ENCODE measurements around the gene CA5A.

The CA5A gene

DNA sequence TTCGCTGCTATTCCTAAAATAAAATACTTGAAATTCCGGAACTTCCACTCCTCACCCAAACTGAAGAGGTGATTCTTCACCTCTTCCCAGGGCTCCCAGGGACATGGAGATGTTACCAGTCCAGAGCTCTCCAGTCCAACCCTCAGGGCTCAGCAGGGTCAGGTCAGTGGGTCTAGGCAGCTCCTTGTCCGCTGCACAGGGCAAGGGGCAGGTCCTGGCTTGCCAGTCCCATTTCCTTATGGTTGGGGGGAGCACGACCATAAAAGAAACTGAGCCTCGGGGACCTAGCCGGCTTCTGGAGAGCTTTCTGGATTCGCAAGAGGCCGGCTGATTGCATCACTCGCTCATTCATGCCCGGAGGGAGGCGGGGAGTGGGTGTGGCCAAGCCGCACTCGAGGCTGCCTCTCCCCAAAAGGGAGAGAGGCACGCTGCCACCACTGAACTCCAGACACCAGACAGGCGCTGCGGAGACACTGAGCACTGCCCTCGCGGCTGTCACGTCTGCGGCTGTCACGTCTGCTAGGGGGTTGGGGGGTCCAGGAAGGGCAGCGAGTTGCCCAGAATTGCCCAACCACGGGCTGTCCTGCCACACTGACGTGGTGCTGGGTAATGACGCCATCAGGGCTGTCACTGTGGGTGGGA is 82.8 kb downstream of the CA5A start:
- H3K4me3 ChIP-seq (ENCODE audit: control insufficient read depth, low read depth, low read length): no peak overlapping the region
- TF ChIP-seq, protein P1, sequence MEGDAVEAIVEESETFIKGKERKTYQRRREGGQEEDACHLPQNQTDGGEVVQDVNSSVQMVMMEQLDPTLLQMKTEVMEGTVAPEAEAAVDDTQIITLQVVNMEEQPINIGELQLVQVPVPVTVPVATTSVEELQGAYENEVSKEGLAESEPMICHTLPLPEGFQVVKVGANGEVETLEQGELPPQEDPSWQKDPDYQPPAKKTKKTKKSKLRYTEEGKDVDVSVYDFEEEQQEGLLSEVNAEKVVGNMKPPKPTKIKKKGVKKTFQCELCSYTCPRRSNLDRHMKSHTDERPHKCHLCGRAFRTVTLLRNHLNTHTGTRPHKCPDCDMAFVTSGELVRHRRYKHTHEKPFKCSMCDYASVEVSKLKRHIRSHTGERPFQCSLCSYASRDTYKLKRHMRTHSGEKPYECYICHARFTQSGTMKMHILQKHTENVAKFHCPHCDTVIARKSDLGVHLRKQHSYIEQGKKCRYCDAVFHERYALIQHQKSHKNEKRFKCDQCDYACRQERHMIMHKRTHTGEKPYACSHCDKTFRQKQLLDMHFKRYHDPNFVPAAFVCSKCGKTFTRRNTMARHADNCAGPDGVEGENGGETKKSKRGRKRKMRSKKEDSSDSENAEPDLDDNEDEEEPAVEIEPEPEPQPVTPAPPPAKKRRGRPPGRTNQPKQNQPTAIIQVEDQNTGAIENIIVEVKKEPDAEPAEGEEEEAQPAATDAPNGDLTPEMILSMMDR (IDR thresholded peaks at IDR 0.05; ENCODE audit: control insufficient read depth, insufficient read depth, low read depth, low read length, missing control alignments): no peak
- DNase-seq (ENCODE audit: low read depth): peak; percentile 78

DNA sequence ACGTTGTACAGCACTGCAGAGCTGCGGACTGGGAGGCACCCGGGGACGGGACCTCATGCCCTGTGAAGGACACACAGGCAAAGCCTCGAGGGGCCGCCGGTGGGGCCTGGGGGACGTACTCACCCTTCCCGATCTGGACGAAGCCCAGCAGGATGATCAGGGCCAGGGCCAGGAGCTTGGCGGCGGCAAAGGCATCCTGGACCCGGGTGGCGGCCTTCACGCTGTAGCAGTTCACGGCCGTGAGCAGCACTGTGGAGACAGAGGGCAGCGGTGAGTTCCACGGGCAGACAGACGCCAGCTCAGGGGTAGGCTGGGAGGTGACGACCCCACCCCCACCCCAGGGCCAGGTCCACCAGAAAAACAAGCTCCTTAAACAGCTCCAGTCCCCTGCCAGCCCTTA is 84.7 kb downstream of the CA5A start:
- no peak overlapping the region for H3K4me3 ChIP-seq (ENCODE audit: control insufficient read depth, low read depth, low read length)
- no peak for DNase-seq (ENCODE audit: low read depth)
- TF ChIP-seq, protein P1 (IDR thresholded peaks at IDR 0.05; ENCODE audit: control insufficient read depth, insufficient read depth, low read depth, low read length, missing control alignments): no peak

GRCh38 chr16:87851141-87851587 is 85.2 kb downstream of the CA5A start:
- TF ChIP-seq, protein P1 (IDR thresholded peaks at IDR 0.05; ENCODE audit: control insufficient read depth, insufficient read depth, low read depth, low read length, missing control alignments): no peak
- no peak for DNase-seq (ENCODE audit: low read depth)
- no peak overlapping the region for H3K4me3 ChIP-seq (ENCODE audit: control insufficient read depth, low read depth, low read length)

GRCh38 chr16:87850009-87851006 is 86.0 kb downstream of the CA5A start:
- DNase-seq (ENCODE audit: low read depth): no peak
- TF ChIP-seq, protein P1 (IDR thresholded peaks at IDR 0.05; ENCODE audit: control insufficient read depth, insufficient read depth, low read depth, low read length, missing control alignments): peak; percentile 96
- no peak overlapping the region for H3K4me3 ChIP-seq (ENCODE audit: control insufficient read depth, low read depth, low read length)

DNA sequence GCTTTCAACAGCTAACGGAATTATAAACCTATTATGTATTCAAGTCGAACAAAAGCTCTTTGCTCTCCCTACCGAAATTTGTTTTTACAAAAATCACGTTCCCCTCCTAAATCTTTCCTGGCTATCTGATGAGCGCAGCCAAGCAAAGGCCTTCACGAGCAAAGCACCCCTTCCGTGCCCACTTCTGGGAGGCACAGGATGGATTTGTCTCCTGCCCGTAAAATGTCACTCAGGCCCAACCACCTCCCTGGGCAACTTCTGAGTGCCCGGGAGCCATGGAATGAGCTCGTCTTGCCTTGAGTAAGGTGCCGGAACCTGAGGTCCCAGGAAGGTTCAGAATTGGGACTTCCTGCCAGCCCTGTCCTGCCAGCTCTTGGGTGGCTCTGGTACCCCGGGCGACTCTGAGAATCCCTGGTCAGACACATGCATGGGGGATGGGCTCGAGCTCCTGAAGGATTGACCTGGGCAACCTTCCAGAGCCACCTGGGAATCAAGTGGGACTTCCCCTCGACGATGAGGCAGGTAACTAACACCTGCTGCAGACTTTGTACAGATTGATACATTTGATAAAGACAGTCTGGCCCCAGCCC is 86.8 kb downstream of the CA5A start:
- TF ChIP-seq, protein P1 (IDR thresholded peaks at IDR 0.05; ENCODE audit: control insufficient read depth, insufficient read depth, low read depth, low read length, missing control alignments): no peak
- no peak overlapping the region for H3K4me3 ChIP-seq (ENCODE audit: control insufficient read depth, low read depth, low read length)
- DNase-seq (ENCODE audit: low read depth): no peak

- no peak for DNase-seq (ENCODE audit: low read depth)
- H3K4me3 ChIP-seq (ENCODE audit: control insufficient read depth, low read depth, low read length): no peak overlapping the region
Observed at GRCh38 chr16:87848676-87849345, 87.5 kb downstream of the CA5A start.

More at GRCh38 chr16:87848676-87849345, 87.5 kb downstream of the CA5A start:
- TF ChIP-seq, protein P1 (IDR thresholded peaks at IDR 0.05; ENCODE audit: control insufficient read depth, insufficient read depth, low read depth, low read length, missing control alignments): no peak

Data from AG09309 (cell line).